Esophagus muscularis mucosa (tissue), 4 donors: Measurements from ENCODE around the gene CSGALNACT2. TPM values are rescaled to one million over a fixed set of nuclear protein-coding genes. Genes with fewer than 3 reads are reported as not detected.
A peak's percentile ranks its signal among the peaks of the same experiment; 100 is the strongest.

Source experiments
- DNase-seq: peaks from one replicate; pipeline ENCODE4 v3.0.0-alpha.2; 2017; ENCODE audit errors: extremely low spot score
- H3K27ac ChIP-seq, 4 donors: fragments of 200-600 bp; sonication (generic); replicated peaks in 1 of 4; 1 replicate in 3 of 4; 2 replicates in 1 of 4; pipeline ENCODE4 v1.5.1; 2016 to 2019; ENCODE audit warnings: mild to moderate bottlenecking in 1 of 4
- H3K27me3 ChIP-seq, 4 donors: fragments of 200-600 bp; sonication (generic); one replicate each; pipeline versions ENCODE4 v1.5.1 to v1.6.0; 2016 to 2019
- H3K36me3 ChIP-seq, 4 donors: fragments of 200-600 bp; sonication (generic); one replicate each; pipeline ENCODE4 v1.5.1; 2016 to 2019
- H3K4me1 ChIP-seq, 4 donors: fragments of 200-600 bp; sonication (generic); one replicate each; pipeline ENCODE4 v1.5.1; 2016 to 2019
- H3K4me3 ChIP-seq, 4 donors: fragments of 200-600 bp; sonication (generic); 1 replicate in 2 of 4; 2 replicates in 2 of 4; pipeline ENCODE4 v1.5.1; 2016 to 2019; ENCODE audit warnings: mild to moderate bottlenecking in 4 of 4, moderate library complexity in 1 of 4
- H3K9me3 ChIP-seq, 4 donors: fragments of 200-600 bp; sonication (generic); 1 replicate in 3 of 4; 2 replicates in 1 of 4; pipeline ENCODE4 v1.5.1; 2016 to 2019
- CTCF ChIP-seq, 3 experiments: fragments of 200-600 bp in 2 of 3; fragments of 450-650 bp in 1 of 3; sonication (generic) in 2 of 3; IDR thresholded peaks; one replicate each; pipeline ENCODE4 v1.5.1; 2017 to 2019; ENCODE audit warnings: antibody characterized with exemption in 3 of 3, mild to moderate bottlenecking in 2 of 3, moderate library complexity in 1 of 3
- EP300 ChIP-seq: sonication (generic); formaldehyde crosslinking; IDR thresholded peaks from one replicate; pipeline ENCODE4 v1.6.1; 2017; ENCODE audit warnings: antibody characterized with exemption
- POLR2A ChIP-seq: fragments of 450-650 bp; IDR thresholded peaks from one replicate; pipeline ENCODE4 v1.6.1; 2017; ENCODE audit warnings: antibody characterized with exemption, moderate library complexity, mild to moderate bottlenecking, low read depth
- POLR2AphosphoS5 ChIP-seq, 2 donors: sonication (generic); formaldehyde crosslinking; IDR thresholded peaks; one replicate each; pipeline ENCODE4 v1.6.1; 2017; ENCODE audit warnings: antibody characterized with exemption in 2 of 2
- WGBS: methylation state at CpG from one replicate; pipeline ENCODE4 v1.1.5; 2018; 5-methylcytosine and 5-hydroxymethylcytosine counted together
- intact Hi-C: fragments of 100-400 bp; cut with DNase I; formaldehyde crosslinking; loops from one replicate; pipeline ENCODE4 v1.15.1; 2023
- total RNA-seq, 4 donors: library from RNA; depleted of rRNA; stranded (reverse); fragments of >200 nt; gene quantifications; one replicate each; pipeline versions ENCODE4 v1.1.0 to v1.2.1, GENCODE V29; 2016

The CSGALNACT2 gene
- total RNA-seq, 4 donors from 2014 or later: 25.6 to 39.5 (median 33.9) TPM

- H3K4me3 ChIP-seq: no peak overlapping the region
- intact Hi-C loops: no loop called here
- H3K36me3 ChIP-seq: no peaks in the 10 kb centered on the region
- peak; percentile 62 for DNase-seq
- WGBS: 90% methylated on average over 21 of the region's 23 CpGs
- peaks cover 0 to 5% (median 0%) of the 10 kb centered on the region in 4 donors for H3K4me1 ChIP-seq
- no peak for TF ChIP-seq EP300
- no peak for TF ChIP-seq POLR2AphosphoS5 (IDR thresholded peaks at IDR 0.05)
- no peak for TF ChIP-seq POLR2A
- TF ChIP-seq CTCF (IDR thresholded peaks at IDR 0.05): no peak
- H3K27me3 ChIP-seq: no peaks in the 10 kb centered on the region
- H3K27ac ChIP-seq: no peak overlapping the region
- no peaks in the 10 kb centered on the region for H3K9me3 ChIP-seq
Measured at GRCh38 chr10:43125881-43126731, 12.1 kb upstream of the CSGALNACT2 start.

- intact Hi-C loops: no loop called here
- no peak for TF ChIP-seq POLR2AphosphoS5 (IDR thresholded peaks at IDR 0.05)
- no peak for TF ChIP-seq CTCF (IDR thresholded peaks at IDR 0.05)
- no peak for TF ChIP-seq POLR2A
- TF ChIP-seq EP300: no peak
- Histone ChIP-seq H3K4me1 (no peaks in the 10 kb centered on the region), H3K9me3 (no peaks in the 10 kb centered on the region), H3K27me3 (no peaks in the 10 kb centered on the region), H3K4me3 (no peak overlapping the region), H3K36me3 (no peaks in the 10 kb centered on the region), H3K27ac (no peak overlapping the region)
- peak; percentile 86 for DNase-seq
- 80% methylated on average over 7 of the region's 7 CpGs for WGBS
Measured at GRCh38 chr10:43126759-43127424, 11.4 kb upstream of the CSGALNACT2 start.

GRCh38 chr10:43127442-43127841 lies 10.8 kb upstream of the CSGALNACT2 start:
- Histone ChIP-seq H3K36me3 (no peaks in the 10 kb centered on the region), H3K4me3 (no peak overlapping the region), H3K9me3 (no peaks in the 10 kb centered on the region), H3K4me1 (no peaks in the 10 kb centered on the region), H3K27me3 (no peaks in the 10 kb centered on the region), H3K27ac (no peak overlapping the region)
- peak; percentile 45 for DNase-seq
- 86% methylated on average over 9 of the region's 9 CpGs for WGBS
- TF ChIP-seq CTCF (IDR thresholded peaks at IDR 0.05) (no peak), POLR2AphosphoS5 (IDR thresholded peaks at IDR 0.05) (no peak), POLR2A (no peak)
- intact Hi-C loops: no loop called here

GRCh38 chr10:43128331-43128730 lies 9.9 kb upstream of the CSGALNACT2 start:
- no peak for DNase-seq
- intact Hi-C loops: no loop called here
- 88% methylated on average over 8 of the region's 8 CpGs for WGBS
- Histone ChIP-seq H3K9me3 (no peaks in the 10 kb centered on the region), H3K36me3 (no peaks in the 10 kb centered on the region), H3K4me3 (no peak overlapping the region), H3K4me1 (no peaks in the 10 kb centered on the region), H3K27ac (no peak overlapping the region), H3K27me3 (no peaks in the 10 kb centered on the region)
- TF ChIP-seq CTCF (IDR thresholded peaks at IDR 0.05) (no peak), POLR2A (no peak), POLR2AphosphoS5 (IDR thresholded peaks at IDR 0.05) (no peak), EP300 (no peak)
